Measurements from ENCODE around the gene ETFDH.
"Not testable (repeated sequence)": the region's sequence is repeated elsewhere in the genome, so short reads cannot be mapped to it uniquely, and the experiment has no call there.

Gene ETFDH

GRCh38 chr4:158678767-158679166, 6.7 kb downstream of the ETFDH start:
- no peak for DNase-seq (ENCODE audit: low read depth)

- no peak for DNase-seq (ENCODE audit: low read depth)
These were observed 9.5 kb downstream of the ETFDH start for GRCh38 chr4:158681629-158682028.

GRCh38 chr4:158682066-158682465, 10.0 kb downstream of the ETFDH start:
- no peak for DNase-seq (ENCODE audit: low read depth)

- no peak for DNase-seq (ENCODE audit: low read depth)
These were observed 16.7 kb downstream of the ETFDH start for GRCh38 chr4:158688813-158689212.

- no peak for DNase-seq (ENCODE audit: low read depth)
These were observed 32.2 kb downstream of the ETFDH start for GRCh38 chr4:158704274-158704673.

- DNase-seq (ENCODE audit: low read depth), result no peak
These were observed 38.7 kb downstream of the ETFDH start for GRCh38 chr4:158710814-158711213.

- DNase-seq (ENCODE audit: low read depth), result not testable (repeated sequence)
These were observed 40.5 kb downstream of the ETFDH start for GRCh38 chr4:158712622-158713021.

GRCh38 chr4:158714937-158715336, 42.8 kb downstream of the ETFDH start:
- DNase-seq (ENCODE audit: low read depth), result no peak

GRCh38 chr4:158715802-158716201, 43.7 kb downstream of the ETFDH start:
- no peak for DNase-seq (ENCODE audit: low read depth)

GRCh38 chr4:158721680-158722079, 49.6 kb downstream of the ETFDH start:
- no peak for DNase-seq (ENCODE audit: low read depth)

- no peak for DNase-seq (ENCODE audit: low read depth)
These were observed 50.3 kb downstream of the ETFDH start for GRCh38 chr4:158722291-158722916.

- DNase-seq (ENCODE audit: low read depth), result peak; percentile 72
These were observed 51.1 kb downstream of the ETFDH start, which contains the start of gene PPID for GRCh38 chr4:158722917-158723793. TSS of gene PPID (minus strand) at chr4:158723396. CDS start at chr4:158723288, 108 bp downstream.

- DNase-seq (ENCODE audit: low read depth), result no peak
These were observed 52.5 kb downstream of the ETFDH start for GRCh38 chr4:158724637-158725036.

- no peak for DNase-seq (ENCODE audit: low read depth)
These were observed 54.5 kb downstream of the ETFDH start for GRCh38 chr4:158726633-158727032.

GRCh38 chr4:158728236-158728635, 56.1 kb downstream of the ETFDH start:
- DNase-seq (ENCODE audit: low read depth), result no peak

- DNase-seq (ENCODE audit: low read depth), result peak; percentile 30
These were observed 57.8 kb downstream of the ETFDH start for GRCh38 chr4:158729716-158730559.

- DNase-seq (ENCODE audit: low read depth), result no peak
These were observed 66.8 kb downstream of the ETFDH start for GRCh38 chr4:158738866-158739265.

- no peak for DNase-seq (ENCODE audit: low read depth)
These were observed 67.5 kb downstream of the ETFDH start for GRCh38 chr4:158739600-158739999.

- DNase-seq (ENCODE audit: low read depth), result no peak
These were observed 69.4 kb downstream of the ETFDH start for GRCh38 chr4:158741326-158742021.

- not testable (repeated sequence) for DNase-seq (ENCODE audit: low read depth)
These were observed 74.4 kb downstream of the ETFDH start for GRCh38 chr4:158746537-158746936.

- DNase-seq (ENCODE audit: low read depth), result no peak
These were observed 78.3 kb downstream of the ETFDH start for GRCh38 chr4:158750379-158750778.
